Astrocyte (in vitro differentiated cells and primary cell): Measurements from ENCODE around the gene DNMBP. TPM values are rescaled to one million over a fixed set of nuclear protein-coding genes. Genes with fewer than 3 reads are reported as not detected.

Experiments used
- DNase-seq: peaks from one replicate; pipeline ENCODE4 v3.0.0-alpha.2; 2010; ENCODE audit warnings: low read depth
- FAIRE-seq: peaks from 2 replicates; lab custom pipeline; 2011; peaks lifted over from hg19 to GRCh38; lab: Jason Lieb, UNC
- H2AFZ ChIP-seq: 2 replicates; pipeline ENCODE4 v1.6.0; 2012; ENCODE audit warnings: low read depth, low read length, inconsistent platforms
- H3K27ac ChIP-seq: 2 replicates; pipeline ENCODE4 v1.5.1; 2011; ENCODE audit warnings: low read depth, low read length, inconsistent platforms
- H3K27me3 ChIP-seq: 2 replicates; pipeline ENCODE4 v1.6.0; 2011; ENCODE audit warnings: low read length, inconsistent platforms; ENCODE audit not compliant: insufficient read depth
- H3K36me3 ChIP-seq: 2 replicates; pipeline ENCODE4 v1.5.1; 2011; ENCODE audit warnings: low read length, inconsistent platforms; ENCODE audit not compliant: insufficient read depth
- H3K4me1 ChIP-seq: 2 replicates; pipeline ENCODE4 v1.5.1; 2011; ENCODE audit warnings: low read length, inconsistent platforms; ENCODE audit not compliant: insufficient read depth
- H3K4me2 ChIP-seq: 2 replicates; pipeline ENCODE4 v1.6.0; 2012; ENCODE audit warnings: low read length, inconsistent platforms
- H3K4me3 ChIP-seq: 2 replicates; pipeline ENCODE4 v1.5.1; 2011; ENCODE audit warnings: low read depth, mild to moderate bottlenecking, low read length, inconsistent platforms; ENCODE audit not compliant: insufficient read depth
- H3K79me2 ChIP-seq: 2 replicates; pipeline ENCODE4 v1.6.0; 2012; ENCODE audit warnings: mild to moderate bottlenecking, low read length, inconsistent platforms; ENCODE audit not compliant: insufficient read depth
- H3K9ac ChIP-seq: 2 replicates; pipeline ENCODE4 v1.6.0; 2012; ENCODE audit warnings: mild to moderate bottlenecking, low read length, inconsistent platforms
- H3K9me3 ChIP-seq: 2 replicates; pipeline ENCODE4 v1.5.1; 2012; ENCODE audit warnings: low read depth, mild to moderate bottlenecking, low read length, inconsistent platforms; ENCODE audit not compliant: insufficient read depth
- H4K20me1 ChIP-seq: 2 replicates; pipeline ENCODE4 v1.6.0; 2012; ENCODE audit warnings: low read length, inconsistent platforms; ENCODE audit not compliant: insufficient read depth
- H3K27ac Mint-ChIP-seq: one replicate; pipeline ENCODE4 v1.8.0; 2021; ENCODE audit warnings: mild to moderate bottlenecking, mixed read lengths; ENCODE audit not compliant: unreplicated experiment
- H3K27me3 Mint-ChIP-seq: one replicate; pipeline ENCODE4 v1.8.0; 2021; ENCODE audit warnings: low read depth, mixed read lengths; ENCODE audit not compliant: unreplicated experiment
- H3K36me3 Mint-ChIP-seq: one replicate; pipeline ENCODE4 v1.8.0; 2021; ENCODE audit warnings: low read depth, mixed read lengths; ENCODE audit not compliant: unreplicated experiment
- H3K4me1 Mint-ChIP-seq: one replicate; pipeline ENCODE4 v1.8.0; 2021; ENCODE audit warnings: low read depth, mixed read lengths; ENCODE audit not compliant: unreplicated experiment
- H3K4me3 Mint-ChIP-seq: one replicate; pipeline ENCODE4 v1.8.0; 2021; ENCODE audit warnings: mild to moderate bottlenecking, moderate library complexity, mixed read lengths; ENCODE audit not compliant: unreplicated experiment
- H3K9me3 Mint-ChIP-seq: one replicate; pipeline ENCODE4 v1.8.0; 2021; ENCODE audit warnings: mild to moderate bottlenecking, mixed read lengths; ENCODE audit not compliant: unreplicated experiment
- EZH2 ChIP-seq: IDR thresholded peaks from 2 replicates; pipeline ENCODE4 v1.6.1; 2012; ENCODE audit warnings: mild to moderate bottlenecking, low read length, inconsistent platforms; ENCODE audit not compliant: insufficient read depth
- total RNA-seq: library from RNA; stranded (reverse); gene quantifications from 2 replicates; pipeline ENCODE4 v1.2.1, GENCODE V29; 2021
- TF ChIP-seq, protein P1 (sequence below): IDR thresholded peaks from 2 replicates; pipeline ENCODE4 v1.5.1; 2011; ENCODE audit warnings: low read depth, mild to moderate bottlenecking, inconsistent platforms, low read length, moderate library complexity; ENCODE audit not compliant: insufficient read depth

Gene DNMBP
- total RNA-seq, 1 donor from 2014 or later: 24.8 TPM

DNA sequence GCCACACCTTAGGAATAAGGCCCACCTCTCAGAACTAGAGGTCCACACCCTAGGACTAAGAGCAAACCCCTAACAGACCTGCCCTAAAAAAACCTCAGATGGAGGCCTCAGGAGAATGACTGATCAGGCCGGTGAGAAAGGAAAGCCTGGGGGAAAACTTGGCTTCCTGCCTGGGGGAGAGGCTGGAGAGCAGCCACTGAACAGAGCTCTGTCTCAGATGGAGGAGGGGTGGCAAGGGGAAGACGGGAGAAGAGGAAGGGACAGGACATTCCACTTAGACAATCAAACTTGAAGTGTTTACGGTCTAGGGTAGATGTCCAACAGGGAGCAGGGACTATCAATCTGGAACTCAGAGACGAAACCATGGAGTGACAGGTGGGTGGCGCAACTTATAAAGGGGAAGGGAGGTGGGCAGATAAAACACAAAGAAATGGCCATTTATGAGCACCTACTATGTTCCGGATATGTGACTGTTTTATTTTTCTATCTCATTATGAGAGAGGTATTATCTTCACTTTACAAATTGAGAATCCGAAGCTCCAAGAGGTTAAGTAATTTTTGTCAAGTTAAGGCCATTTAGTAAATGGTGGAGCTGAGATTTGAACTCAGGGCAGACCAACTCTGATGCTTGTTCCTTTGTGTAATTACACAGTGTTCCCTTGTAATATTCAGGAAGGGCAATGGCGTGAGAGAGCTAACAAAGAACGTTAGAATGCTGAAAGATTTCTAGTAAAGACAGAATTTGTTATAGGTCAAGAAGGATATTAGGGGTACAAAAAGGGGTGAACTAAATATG lies 82.6 kb downstream of the DNMBP start:
- peaks cover 52% of the 10 kb centered on the region for H4K20me1 ChIP-seq
- TF ChIP-seq, protein P1, sequence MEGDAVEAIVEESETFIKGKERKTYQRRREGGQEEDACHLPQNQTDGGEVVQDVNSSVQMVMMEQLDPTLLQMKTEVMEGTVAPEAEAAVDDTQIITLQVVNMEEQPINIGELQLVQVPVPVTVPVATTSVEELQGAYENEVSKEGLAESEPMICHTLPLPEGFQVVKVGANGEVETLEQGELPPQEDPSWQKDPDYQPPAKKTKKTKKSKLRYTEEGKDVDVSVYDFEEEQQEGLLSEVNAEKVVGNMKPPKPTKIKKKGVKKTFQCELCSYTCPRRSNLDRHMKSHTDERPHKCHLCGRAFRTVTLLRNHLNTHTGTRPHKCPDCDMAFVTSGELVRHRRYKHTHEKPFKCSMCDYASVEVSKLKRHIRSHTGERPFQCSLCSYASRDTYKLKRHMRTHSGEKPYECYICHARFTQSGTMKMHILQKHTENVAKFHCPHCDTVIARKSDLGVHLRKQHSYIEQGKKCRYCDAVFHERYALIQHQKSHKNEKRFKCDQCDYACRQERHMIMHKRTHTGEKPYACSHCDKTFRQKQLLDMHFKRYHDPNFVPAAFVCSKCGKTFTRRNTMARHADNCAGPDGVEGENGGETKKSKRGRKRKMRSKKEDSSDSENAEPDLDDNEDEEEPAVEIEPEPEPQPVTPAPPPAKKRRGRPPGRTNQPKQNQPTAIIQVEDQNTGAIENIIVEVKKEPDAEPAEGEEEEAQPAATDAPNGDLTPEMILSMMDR: no peak
- no peak for TF ChIP-seq EZH2
- FAIRE-seq (no peak), DNase-seq (peak; percentile 63)
- peak overlapping the region; percentile 35 for H3K27ac Mint-ChIP-seq
- no peak overlapping the region for H2AFZ ChIP-seq
- H3K36me3 ChIP-seq: peaks cover 5% of the 10 kb centered on the region
- peaks cover 38% of the 10 kb centered on the region for H3K4me1 ChIP-seq
- H3K4me2 ChIP-seq: peak overlapping the region; percentile 66
- no peaks in the 10 kb centered on the region for H3K27me3 ChIP-seq
- H3K27me3 Mint-ChIP-seq: no peaks in the 10 kb centered on the region
- peak overlapping the region; percentile 24 for H3K9ac ChIP-seq
- no peak overlapping the region for H3K4me3 ChIP-seq
- H3K36me3 Mint-ChIP-seq: peaks cover 11% of the 10 kb centered on the region
- no peak overlapping the region for H3K4me3 Mint-ChIP-seq
- H3K27ac ChIP-seq: peak overlapping the region; percentile 28
- H3K9me3 ChIP-seq: no peaks in the 10 kb centered on the region
- H3K4me1 Mint-ChIP-seq: peaks cover 47% of the 10 kb centered on the region
- peaks cover 3% of the 10 kb centered on the region for H3K9me3 Mint-ChIP-seq
- peaks cover 97% of the 10 kb centered on the region for H3K79me2 ChIP-seq

DNA sequence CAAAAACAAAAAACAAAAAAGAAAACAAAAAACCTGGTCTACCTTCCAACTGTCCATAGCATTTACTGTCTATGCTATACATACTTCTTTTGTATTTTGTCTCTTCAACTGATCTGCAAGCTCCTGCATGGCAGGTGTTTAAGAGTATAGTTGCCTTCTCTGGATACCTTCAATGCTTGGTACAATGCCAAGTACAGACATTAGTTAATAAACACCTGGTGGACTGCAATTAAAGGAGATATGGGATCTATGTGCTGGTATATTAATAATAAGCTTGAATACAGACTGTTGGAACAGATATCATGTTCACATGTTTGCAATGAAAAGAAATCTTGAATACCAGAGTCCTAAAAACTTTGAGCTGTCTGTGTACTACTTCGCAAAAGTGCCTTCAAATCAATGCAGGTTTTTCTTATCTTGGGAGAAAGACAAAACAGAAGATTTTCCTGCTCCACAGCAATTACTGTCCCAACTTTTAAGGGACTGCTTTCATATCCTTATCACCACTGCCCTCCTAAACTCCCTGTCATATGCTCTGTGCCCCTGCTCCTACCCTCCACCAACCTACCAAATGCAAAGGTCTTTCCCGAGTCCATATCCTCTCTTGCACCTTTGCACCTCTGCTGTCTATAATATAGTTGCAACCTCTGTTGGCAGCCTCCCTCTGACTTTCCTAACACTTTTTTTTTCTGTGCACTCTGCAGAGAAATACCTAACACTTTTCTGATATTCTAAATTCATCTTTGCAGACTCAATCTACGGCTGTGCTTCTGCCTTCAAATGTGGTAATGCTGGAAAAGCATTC lies 85.1 kb downstream of the DNMBP start:
- no peak overlapping the region for H3K27ac ChIP-seq
- no peak overlapping the region for H3K4me3 ChIP-seq
- no peaks in the 10 kb centered on the region for H3K27me3 ChIP-seq
- FAIRE-seq: no peak
- no peaks in the 10 kb centered on the region for H3K9me3 ChIP-seq
- no peaks in the 10 kb centered on the region for H3K27me3 Mint-ChIP-seq
- no peak overlapping the region for H3K4me3 Mint-ChIP-seq
- H3K27ac Mint-ChIP-seq: no peak overlapping the region
- H3K9me3 Mint-ChIP-seq: peaks cover 3% of the 10 kb centered on the region
- no peak overlapping the region for H3K9ac ChIP-seq
- TF ChIP-seq, protein P1: no peak
- no peak for TF ChIP-seq EZH2
- no peak overlapping the region for H3K4me2 ChIP-seq
- no peak overlapping the region for H2AFZ ChIP-seq
- no peak for DNase-seq
- H3K4me1 Mint-ChIP-seq: peaks cover 35% of the 10 kb centered on the region
- H3K36me3 ChIP-seq: peaks cover 5% of the 10 kb centered on the region
- peaks cover 95% of the 10 kb centered on the region for H3K79me2 ChIP-seq
- peaks cover 31% of the 10 kb centered on the region for H3K4me1 ChIP-seq
- peaks cover 70% of the 10 kb centered on the region for H4K20me1 ChIP-seq
- H3K36me3 Mint-ChIP-seq: peaks cover 9% of the 10 kb centered on the region
